ENCODE measurements around the gene USH1G. TPM values are rescaled to one million over a fixed set of nuclear protein-coding genes. Genes with fewer than 3 reads are reported as not detected.

USH1G gene
- total and polyA plus RNA-seq, 2 of the 13 experiments (the other 11 are each of a cell fraction or from before 2014, with no cell fraction given): 0.04 TPM; not detected in 1

- peak; percentile 86; the same call in 1 of the 2 replicates for TF ChIP-seq ZBED4 (CRISPR knock-in tag; IDR thresholded peaks at IDR 0.05; ENCODE audit: borderline replicate concordance)
- peak; percentile 75 for TF ChIP-seq ZNF792 (CRISPR knock-in tag; IDR thresholded peaks at IDR 0.05)
- TF ChIP-seq ZNF407 (CRISPR knock-in tag; IDR thresholded peaks at IDR 0.05; ENCODE audit: not compliant biosample characterization): peak; percentile 65
- TF ChIP-seq ZNF138 (CRISPR knock-in tag; IDR thresholded peaks at IDR 0.05; ENCODE audit: low read depth): peak; percentile 78; the same call in 1 of the 2 replicates
- TF ChIP-seq KDM4B (CRISPR knock-in tag; IDR thresholded peaks at IDR 0.05): 0 out of 2 replicates have a peak, but pooled peaks have one; percentile 52
- peak; percentile 74; the same call in 1 of the 2 replicates for TF ChIP-seq ARID2 (CRISPR knock-in tag; IDR thresholded peaks at IDR 0.05; ENCODE audit: borderline replicate concordance)
- TF ChIP-seq ZBTB38 (CRISPR knock-in tag; IDR thresholded peaks at IDR 0.05): 0 out of 2 replicates have a peak, but pooled peaks have one; percentile 33
- TF ChIP-seq ZIK1 (CRISPR knock-in tag; IDR thresholded peaks at IDR 0.05; ENCODE audit: borderline replicate concordance, low read depth): 0 out of 2 replicates have a peak, but pooled peaks have one; percentile 28
- no peak for TF ChIP-seq KLF9 (CRISPR knock-in tag; IDR thresholded peaks at IDR 0.05; ENCODE audit: low read depth)
- no peak for TF ChIP-seq SNRNP70 (IDR thresholded peaks at IDR 0.05; ENCODE audit: low read depth, low read length)
- no peak for TF ChIP-seq SNAPC5 (CRISPR knock-in tag; IDR thresholded peaks at IDR 0.05; ENCODE audit: borderline replicate concordance)
- no peak for TF ChIP-seq ZSCAN31 (CRISPR knock-in tag; IDR thresholded peaks at IDR 0.05; ENCODE audit: low read depth)
- TF ChIP-seq NFKB2 (CRISPR knock-in tag; IDR thresholded peaks at IDR 0.05; ENCODE audit: borderline replicate concordance): peak; percentile 60; the same call in 1 of the 2 replicates
- TF ChIP-seq SAFB2 (CRISPR knock-in tag; IDR thresholded peaks at IDR 0.05; ENCODE audit: borderline replicate concordance, low read depth): peak; percentile 41; the same call in 1 of the 2 replicates
- peak; percentile 22; the same call in 1 of the 2 replicates for TF ChIP-seq ZGPAT (CRISPR knock-in tag; IDR thresholded peaks at IDR 0.05)
Measured at GRCh38 chr17:74923538-74924249, 639 bp upstream of the USH1G start (continued).

Measured in HepG2 (cell line).